Lower leg skin (tissue), 3 donors: ENCODE measurements around the gene CD34.

Experiments used
- POLR2A ChIP-seq, 2 donors: fragments of 450-650 bp; IDR thresholded peaks; one replicate each; pipeline ENCODE4 v1.6.1; 2016 to 2017; ENCODE audit warnings: antibody characterized with exemption in 2 of 2, mild to moderate bottlenecking in 1 of 2, moderate library complexity in 1 of 2
- TF ChIP-seq, protein P1 (sequence below), 3 donors: fragments of 450-650 bp; IDR thresholded peaks; one replicate each; pipeline ENCODE4 v1.5.1; 2016; ENCODE audit warnings: antibody characterized with exemption in 3 of 3, mild to moderate bottlenecking in 3 of 3, moderate library complexity in 2 of 3

DNA sequence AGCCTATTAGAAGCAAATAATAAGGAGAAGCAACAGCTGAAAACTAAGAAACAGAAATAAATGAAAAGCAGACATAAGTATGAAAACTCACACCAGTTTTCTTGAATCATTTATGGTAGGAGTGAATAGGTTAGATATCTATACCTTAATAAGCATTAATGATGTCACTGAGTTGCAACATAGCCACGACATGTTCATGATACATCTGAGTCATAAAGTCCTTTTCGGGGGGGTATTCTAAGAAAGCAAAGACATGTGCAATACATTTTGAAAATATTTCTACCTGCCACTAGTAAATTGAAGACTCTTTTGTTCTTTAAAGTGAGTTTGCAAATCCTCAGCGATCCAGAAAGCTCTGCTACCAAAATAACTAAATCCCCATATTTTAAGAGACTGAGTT is 7.2 kb downstream of the CD34 start:
- TF ChIP-seq, protein P1, sequence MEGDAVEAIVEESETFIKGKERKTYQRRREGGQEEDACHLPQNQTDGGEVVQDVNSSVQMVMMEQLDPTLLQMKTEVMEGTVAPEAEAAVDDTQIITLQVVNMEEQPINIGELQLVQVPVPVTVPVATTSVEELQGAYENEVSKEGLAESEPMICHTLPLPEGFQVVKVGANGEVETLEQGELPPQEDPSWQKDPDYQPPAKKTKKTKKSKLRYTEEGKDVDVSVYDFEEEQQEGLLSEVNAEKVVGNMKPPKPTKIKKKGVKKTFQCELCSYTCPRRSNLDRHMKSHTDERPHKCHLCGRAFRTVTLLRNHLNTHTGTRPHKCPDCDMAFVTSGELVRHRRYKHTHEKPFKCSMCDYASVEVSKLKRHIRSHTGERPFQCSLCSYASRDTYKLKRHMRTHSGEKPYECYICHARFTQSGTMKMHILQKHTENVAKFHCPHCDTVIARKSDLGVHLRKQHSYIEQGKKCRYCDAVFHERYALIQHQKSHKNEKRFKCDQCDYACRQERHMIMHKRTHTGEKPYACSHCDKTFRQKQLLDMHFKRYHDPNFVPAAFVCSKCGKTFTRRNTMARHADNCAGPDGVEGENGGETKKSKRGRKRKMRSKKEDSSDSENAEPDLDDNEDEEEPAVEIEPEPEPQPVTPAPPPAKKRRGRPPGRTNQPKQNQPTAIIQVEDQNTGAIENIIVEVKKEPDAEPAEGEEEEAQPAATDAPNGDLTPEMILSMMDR (IDR thresholded peaks at IDR 0.05), result no peak
- no peak for TF ChIP-seq POLR2A (IDR thresholded peaks at IDR 0.05)
